ENCODE measurements around the gene PDK4.
"Not testable (repeated sequence)": the region's sequence is repeated elsewhere in the genome, so short reads cannot be mapped to it uniquely, and the experiment has no call there.

Gene PDK4

DNA sequence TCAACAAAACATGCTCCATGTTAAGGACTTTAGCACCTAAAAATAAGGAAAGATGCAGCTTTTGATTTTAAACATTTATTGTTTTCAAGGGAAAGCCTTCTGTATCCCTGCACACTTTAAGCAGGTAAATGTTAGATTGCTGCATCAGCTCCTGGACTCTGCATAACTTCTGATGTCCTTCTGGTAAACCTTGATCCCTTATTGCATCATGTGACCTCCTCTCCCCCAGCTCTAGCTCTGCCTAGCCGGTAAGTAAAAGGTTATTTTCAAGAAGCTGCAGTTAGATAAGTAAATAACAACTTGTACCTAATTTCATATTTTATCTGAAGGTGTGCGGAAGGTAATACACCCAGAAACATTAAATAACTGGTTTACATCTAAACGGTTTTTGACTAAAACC is 37.5 kb downstream of the PDK4 start:
- DNase-seq = no peak

DNA sequence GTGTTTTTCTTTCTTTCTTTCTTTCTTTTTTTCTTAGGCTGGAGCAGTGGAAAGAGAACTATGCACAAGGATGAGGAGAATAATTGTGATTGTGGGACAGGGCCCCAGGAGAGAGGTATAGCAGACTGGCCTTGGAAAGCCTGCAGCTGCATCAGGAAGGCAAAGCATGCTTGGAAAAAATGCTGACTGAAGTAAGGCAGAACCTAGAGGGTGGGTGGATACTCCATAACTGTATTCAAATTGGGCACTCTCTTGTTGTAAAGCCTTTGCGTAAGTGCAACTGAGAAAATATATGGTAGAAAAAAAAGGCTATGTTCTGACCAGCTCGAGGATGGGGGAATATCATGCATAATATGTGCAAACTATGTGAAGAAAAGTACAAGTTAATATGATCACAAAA is 39.5 kb downstream of the PDK4 start:
- no peak for DNase-seq

DNA sequence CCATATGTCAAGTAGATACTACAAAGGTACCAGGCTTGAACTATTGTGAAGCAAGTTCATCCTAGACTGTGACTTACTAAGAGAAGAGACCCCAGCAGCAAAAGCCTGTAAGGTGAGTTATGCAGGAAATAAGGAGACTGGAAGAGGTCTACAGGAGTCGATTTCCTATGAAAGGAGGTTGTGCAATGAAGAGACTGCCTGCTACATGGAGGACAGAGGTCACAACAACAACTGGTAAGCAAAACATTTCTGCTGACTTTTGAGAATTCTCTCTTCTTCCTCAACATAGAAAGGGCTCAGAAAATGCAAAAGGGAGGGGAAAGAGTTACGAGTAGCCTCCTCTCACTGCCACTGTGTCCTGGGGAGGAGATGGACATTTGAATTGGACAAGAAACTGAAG is 42.4 kb downstream of the PDK4 start:
- no peak for DNase-seq

DNA sequence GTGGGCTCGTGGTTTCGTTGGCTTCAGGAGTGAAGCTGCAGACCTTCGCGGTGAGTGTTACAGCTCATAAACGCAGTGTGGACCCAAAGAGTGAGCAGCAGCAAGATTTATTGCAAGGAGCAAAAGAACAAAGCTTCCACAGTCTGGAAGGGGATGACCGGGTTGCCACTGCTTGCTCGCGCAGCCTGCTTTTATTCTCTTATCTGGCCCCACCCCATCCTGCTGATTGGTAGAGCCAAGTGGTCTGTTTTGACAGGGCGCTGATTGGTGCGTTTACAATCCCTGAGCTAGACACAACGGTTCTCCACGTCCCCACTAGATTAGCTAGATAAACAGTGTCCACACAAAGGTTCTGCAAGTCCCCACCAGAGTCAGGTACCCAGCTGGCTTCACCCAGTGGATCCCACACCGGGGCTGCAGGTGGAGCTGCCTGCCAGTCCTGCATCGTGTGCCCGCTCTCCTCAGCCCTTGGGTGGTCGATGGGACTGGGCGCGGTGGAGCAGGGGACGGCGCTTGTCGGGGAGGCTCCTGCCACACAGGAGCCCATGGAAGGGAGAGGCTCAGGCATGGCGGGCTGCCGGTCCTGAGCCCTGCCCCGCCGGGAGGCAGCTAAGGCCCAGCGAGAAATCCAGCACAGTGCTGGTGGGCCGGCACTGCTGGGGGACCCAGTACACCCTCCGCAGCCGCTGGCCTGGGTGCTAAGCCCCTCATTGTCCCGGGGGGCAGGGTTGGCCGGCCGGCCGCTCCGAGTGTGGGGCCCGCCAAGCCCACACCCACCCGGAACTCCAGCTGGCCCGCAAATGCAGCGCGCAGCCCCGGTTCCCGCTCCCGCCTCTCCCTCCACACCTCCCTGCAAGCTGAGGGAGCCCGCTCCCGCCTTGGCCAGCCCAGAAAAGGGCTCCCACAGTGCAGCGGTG is 44.0 kb downstream of the PDK4 start:
- DNase-seq = not testable (repeated sequence)

DNA sequence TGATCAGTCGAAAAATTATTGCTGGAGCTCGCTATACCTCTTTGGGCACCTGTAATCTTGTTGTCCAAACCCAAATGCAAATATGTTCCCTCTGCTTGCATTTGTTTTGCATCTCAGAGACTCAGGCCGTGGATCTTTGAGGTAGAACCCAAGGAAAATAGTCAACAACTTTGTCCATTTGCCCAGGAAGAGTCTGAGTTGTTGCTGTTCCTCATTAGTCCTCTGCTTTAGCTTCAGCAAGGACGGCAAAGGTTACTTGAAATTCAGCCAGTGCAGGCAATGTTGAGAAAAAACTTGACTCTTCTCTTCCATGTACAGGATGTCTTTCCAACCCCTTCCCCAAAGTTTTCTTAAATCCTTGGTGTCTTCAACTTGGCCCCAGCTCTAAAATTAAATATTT is 45.8 kb downstream of the PDK4 start:
- DNase-seq = no peak

DNA sequence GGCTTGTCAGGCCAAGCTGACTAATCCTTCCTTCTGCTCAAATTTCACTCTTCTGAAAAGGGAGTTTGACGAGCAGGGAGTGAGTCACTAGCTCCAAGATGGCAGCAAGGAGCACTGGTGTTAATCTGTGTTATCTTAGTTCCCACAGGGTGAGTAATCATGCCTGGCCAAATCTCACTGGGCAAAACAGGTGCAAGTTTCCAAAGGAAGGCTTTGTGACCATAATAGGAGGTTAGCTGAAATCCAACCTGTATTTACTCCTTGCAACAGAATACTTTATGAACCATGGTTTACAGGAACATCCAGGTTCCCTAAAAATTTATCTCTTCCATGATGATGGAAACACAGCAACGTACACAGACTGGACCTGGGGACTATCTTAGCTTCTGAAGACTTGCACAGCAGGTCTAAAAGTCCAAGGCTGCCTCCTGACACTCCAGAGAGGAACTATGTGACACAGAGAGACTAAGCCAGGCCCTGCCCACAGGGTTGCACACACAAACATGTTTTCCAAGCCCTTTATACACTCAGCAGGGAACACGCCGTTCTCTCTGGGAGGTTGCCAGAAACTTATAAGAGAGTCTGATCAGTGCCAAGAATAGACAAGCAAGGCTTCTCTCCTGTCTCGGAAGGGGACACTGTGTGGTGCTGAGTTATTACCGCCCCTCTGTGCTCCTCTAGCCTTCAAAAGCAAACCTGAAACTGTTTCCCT is 46.3 kb downstream of the PDK4 start:
- no peak for DNase-seq

DNA sequence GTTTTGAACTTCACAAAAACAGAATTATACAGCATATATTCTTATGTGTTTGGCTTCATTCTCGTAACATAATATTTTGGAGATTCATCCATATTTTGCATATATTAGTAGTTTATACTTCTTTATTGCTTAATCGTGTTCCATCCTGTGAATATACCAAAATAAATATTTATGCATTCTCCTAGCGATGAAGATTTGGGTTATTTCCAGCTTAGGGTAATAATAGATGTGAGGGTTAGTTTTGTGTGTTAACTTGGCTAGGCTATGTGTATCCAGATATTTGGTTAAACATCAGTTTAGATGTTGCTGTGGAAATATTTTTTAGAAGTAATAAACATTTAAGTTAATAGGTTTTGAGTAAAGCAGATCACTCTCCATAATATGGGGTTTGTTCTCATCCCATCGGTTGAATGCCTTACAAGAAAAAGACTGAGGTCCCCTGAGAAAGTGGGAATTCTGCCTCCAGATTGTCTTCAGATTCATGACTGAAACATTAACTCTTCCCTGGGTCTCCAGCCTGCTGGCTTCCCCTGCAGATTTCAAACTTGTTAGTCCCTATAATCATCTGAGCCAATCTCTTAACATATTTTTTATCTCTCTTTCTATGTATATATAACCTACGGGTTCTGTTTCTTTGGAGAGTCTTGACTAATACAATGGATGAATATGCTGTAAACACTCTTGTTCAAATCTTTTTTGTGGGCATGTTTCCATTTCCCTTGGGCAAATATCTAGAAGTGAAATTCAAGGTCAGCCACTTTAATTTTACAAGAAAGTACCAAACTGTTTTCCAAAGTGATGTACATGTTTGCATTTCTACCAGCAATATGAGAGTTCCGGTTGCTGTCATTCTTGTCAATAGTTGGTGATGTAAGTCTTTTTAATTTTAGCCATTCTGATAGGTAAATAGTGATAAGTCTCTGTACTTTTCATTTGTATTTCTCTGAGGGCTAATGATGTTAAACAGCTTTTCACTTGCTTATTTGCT is 48.7 kb downstream of the PDK4 start:
- DNase-seq = no peak

DNA sequence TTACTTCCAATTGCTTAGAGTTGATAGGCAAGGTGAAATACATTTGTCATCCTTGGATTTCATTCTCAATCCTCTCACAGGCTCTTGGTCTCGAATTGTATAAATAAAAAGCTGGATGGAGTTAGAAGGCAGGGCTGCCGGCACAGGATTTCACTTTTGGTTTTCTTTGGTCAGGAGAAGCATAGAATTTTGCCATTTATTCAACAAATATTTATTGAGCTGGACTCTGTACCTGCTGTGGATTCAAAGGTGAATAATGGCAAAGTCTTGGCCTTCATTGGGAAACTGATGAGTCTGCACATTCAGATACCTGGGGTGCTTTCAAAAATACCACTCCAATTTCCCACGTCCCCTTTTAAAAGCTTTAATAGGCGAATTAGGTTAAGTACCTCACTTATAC is 49.7 kb downstream of the PDK4 start:
- DNase-seq = no peak

DNA sequence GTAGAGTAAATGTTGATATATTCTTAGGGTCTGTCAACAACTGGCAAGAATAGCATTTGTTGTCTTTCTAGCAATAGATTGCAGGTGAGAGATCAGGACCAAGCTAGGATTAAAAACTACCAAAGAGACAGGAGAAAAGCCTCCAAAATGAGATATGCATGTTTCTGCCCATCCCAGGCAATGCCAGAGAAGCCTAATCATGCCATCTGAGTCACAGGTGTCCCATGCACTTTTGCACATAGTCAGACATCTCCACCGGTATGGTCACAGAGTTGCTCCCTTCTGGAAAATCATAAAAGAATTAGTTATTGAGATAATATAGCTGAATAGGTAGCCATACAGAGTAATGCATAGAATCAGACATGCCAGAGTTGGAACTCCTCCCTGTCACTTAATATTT is 50.6 kb downstream of the PDK4 start:
- DNase-seq = no peak

DNA sequence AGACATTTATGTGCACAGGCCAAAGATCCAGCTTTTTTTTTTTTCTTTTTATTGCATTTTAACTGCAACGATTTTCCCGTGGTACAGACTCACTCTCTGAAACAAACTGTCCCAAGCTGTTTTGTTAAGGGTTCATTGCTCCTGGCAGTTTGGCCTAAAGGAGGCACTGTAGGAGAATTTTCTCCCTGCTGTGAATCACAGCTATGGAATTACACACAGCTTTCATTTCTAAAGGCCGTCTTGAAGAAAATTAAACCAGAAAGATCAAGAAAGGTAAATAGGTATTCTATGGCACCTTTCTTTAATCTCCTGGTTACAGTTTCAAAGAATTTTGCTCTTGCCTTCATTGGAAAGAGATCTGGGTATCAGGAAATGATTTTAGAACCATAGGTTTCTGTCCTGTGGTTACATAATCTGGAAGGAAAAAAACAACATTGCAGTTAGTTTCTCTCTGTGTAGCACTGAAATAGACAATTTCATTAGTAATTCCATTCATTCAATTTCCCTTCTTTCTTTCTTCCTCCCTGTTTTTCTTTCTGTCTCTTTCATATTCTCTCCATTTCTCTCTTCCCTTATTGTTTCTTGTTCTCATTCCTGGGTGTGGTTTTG is 51.2 kb downstream of the PDK4 start:
- no peak for DNase-seq

DNA sequence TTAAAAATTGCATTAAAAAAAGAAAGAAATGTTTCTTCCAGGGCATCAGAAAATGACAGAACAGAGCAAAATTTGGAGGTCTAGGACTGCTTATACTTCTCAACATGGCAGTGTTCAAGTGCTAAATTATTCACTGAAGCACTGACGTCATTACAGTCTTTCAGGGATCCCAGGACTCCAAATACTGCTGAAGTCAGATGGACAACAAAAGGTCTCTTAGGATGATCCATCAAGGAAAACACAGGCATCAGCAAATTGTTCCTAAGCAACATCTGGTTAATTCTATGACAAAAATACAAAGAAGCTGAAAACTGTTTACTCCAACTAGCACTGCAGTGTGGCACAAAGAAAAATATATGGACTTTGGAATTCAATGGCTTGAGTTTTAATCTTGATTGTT is 52.1 kb downstream of the PDK4 start:
- no peak for DNase-seq

DNA sequence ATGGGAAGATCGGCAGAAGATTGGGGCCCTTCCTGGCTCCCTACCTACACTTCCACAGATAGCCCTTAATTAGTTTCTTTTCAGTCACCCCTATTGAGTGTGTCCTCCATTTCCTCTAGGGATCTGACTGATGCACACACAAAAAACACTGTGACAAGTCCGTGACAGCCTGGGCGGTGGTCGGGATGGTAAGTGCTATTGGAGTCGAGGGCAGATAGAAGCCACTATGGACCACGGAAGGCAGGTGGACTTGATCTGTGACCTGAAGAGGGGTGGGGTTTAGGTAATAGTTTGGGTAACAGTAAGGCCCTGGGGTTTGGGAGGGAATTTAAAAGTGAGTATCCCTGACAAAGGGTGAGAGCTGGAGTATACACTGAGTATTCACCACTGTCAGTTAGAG is 53.0 kb downstream of the PDK4 start:
- no peak for DNase-seq

DNA sequence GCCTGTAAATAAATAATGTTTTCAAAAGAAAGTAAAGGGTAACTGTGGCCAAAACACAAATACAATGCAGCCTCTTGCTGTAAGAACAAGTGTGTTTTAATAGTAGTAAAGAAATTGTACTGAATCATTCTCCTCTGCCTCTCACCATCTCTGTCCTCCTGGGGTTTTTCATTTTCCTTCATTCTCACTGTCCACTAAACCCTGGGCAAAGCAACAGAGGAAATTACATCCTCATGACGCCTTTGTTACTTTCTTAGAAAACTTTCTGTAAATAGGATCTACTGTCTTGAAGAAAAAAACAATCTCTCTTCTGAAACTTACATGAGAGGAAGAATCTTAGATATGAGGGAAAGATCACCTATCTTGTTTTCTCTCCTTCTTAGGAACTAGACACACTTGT is 56.0 kb downstream of the PDK4 start:
- no peak for DNase-seq

DNA sequence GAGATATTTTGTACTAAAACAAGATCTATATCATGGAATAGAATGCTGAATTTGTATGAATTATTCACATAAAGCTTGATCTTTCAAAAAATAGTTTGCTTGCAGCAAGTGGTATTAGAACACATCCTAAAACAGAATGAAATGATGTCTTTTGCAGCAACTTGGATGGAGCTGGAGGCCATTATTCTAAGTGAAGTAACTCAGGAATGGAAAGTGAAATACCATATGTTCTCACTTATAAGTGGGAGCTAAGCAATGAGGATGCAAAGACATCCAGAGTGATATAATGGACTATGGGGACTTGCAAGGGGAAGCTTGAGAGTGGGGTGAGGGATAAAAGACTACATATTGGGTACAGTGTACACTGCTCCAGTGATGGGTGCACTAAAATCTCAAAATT is 56.9 kb downstream of the PDK4 start:
- DNase-seq = no peak

DNA sequence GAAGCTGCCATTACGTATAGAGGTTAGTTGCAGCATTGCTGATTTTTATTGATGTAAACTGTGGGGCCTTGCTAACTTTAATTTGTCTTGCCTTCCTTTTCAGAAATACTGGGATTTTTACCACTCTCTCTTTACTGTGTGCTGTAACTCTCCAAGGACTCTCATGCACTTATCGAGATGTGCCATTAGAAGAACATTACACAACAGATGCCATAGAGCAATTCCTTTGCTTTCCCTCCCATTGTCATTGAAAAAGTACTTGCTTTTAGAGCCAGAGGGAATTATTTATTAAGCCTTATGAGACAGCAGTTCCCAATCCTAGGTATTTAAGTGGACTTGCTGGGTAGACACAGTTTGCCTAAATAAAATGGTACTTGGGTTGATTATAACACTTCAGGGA is 58.8 kb downstream of the PDK4 start:
- DNase-seq = no peak

DNA sequence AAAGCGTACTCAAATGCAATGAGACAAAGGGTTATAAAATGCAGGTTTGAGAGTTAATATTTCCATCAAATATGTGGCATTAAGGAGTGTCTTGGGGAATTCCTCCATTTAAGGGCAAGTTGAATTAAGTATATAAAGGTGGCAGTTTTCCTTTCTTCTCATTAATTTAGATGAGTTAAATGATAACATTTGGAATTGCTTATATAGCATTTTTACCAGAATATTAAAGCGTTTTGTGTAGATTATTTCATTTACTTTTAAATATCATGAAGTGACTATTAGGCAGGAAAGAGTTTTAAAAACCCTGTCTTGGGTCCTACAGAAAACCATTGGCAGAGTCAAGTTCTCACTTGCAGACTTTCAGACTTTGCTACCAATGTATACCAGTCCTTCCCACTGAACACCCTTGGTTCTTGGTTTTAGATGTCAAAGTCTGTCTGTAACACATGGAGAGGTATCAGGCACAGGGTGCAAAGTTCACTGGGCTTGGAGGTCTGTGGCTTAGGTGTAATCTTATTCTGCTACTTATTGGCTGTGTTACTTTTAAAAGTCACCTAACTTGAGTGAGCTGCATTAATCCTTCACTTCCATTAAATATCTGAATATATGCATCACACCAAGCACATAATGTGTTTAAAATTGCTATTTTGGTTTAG is 59.5 kb downstream of the PDK4 start:
- DNase-seq = no peak

DNA sequence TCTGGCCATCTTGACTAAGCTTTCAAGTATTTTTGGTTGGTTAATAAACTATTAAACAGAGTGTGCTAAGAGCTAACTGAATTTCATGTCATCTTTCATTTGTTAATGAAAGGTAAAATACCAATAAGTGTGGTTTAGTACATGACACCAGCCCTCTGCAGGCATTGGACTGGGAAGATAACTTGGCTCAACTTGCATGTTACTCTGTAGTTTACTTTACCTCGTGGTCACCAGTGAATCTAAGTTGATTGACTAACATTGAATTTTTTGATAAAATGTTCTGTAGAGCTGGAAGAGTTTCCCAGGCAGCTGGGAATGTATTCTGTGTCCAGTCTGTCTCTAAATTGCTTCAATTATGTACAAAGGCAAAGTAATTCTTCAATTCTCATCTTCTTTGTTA is 60.7 kb downstream of the PDK4 start:
- no peak for DNase-seq

DNA sequence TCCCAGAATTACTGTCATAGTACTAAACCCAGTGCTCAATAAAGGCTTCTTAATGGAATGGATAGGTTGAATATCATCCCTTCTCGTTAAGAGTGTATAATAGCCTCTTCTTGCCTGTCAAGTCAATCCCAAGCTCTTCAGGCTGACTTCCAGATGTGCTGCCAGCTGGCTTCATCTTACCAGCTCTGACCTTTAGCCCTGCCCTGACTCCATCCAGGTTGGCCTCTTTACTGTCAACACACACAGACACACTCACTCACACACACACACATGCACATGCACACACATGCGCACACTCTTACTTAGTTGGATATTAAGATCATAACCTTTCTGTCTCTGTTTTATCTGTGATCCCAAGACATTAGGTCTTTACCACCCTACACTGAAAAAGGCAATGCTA is 61.5 kb downstream of the PDK4 start:
- no peak for DNase-seq
